Astrocyte of the spinal cord (primary cell): ENCODE data around the gene FOXK1.

ENCODE experiments used
- DNase-seq: peaks from one replicate; pipeline ENCODE4 v3.0.0; 2011; ENCODE audit warnings: low read depth, low spot score
- H3K4me3 ChIP-seq: 2 replicates; pipeline ENCODE4 v1.5.1; 2011; ENCODE audit warnings: low read depth, mild to moderate bottlenecking, low read length, moderate library complexity
- in situ Hi-C: cut with HindIII; loops from 2 replicates; pipeline ENCODE4 v1.10.0; 2017; ENCODE audit warnings: low sequenced_read_pairs
- TF ChIP-seq, protein P1 (sequence below): IDR thresholded peaks from 2 replicates; pipeline ENCODE4 v1.5.1; 2012; ENCODE audit warnings: low read depth, mild to moderate bottlenecking, low read length, inconsistent platforms

Gene FOXK1

DNA sequence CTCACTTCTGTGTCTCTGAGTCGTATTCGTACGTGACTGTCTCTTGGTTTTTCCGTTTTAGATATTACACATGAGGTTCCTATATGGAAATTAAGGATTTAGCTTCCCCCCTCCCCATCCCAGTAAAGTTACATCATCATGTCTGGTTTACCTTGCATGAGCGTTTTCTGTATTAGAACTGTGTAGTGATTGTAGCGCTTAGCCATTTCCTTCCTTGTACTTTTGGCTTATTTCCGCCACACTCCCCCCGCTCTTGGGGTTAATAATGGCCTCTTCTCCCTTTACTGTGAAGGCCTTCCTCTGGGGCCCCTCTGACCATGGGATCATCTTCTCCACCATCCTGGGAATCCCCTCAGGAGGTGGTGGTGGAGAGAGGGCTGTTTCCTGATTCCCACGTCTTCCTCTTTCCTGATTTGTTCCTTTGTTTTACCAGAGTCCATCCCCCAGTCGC lies 66.2 kb downstream of the FOXK1 start:
- TF ChIP-seq, protein P1, sequence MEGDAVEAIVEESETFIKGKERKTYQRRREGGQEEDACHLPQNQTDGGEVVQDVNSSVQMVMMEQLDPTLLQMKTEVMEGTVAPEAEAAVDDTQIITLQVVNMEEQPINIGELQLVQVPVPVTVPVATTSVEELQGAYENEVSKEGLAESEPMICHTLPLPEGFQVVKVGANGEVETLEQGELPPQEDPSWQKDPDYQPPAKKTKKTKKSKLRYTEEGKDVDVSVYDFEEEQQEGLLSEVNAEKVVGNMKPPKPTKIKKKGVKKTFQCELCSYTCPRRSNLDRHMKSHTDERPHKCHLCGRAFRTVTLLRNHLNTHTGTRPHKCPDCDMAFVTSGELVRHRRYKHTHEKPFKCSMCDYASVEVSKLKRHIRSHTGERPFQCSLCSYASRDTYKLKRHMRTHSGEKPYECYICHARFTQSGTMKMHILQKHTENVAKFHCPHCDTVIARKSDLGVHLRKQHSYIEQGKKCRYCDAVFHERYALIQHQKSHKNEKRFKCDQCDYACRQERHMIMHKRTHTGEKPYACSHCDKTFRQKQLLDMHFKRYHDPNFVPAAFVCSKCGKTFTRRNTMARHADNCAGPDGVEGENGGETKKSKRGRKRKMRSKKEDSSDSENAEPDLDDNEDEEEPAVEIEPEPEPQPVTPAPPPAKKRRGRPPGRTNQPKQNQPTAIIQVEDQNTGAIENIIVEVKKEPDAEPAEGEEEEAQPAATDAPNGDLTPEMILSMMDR, result no peak
- in situ Hi-C loops, result no loop called here
- H3K4me3 ChIP-seq, result no peak overlapping the region
- no peak for DNase-seq

GRCh38 chr7:4749363-4749762 lies 67.3 kb downstream of the FOXK1 start:
- H3K4me3 ChIP-seq, result no peak overlapping the region
- DNase-seq, result no peak
- in situ Hi-C loops, result no loop called here
- TF ChIP-seq, protein P1, result no peak

GRCh38 chr7:4749798-4750197 lies 67.7 kb downstream of the FOXK1 start:
- in situ Hi-C loops, result no loop called here
- DNase-seq, result no peak
- TF ChIP-seq, protein P1, result no peak
- H3K4me3 ChIP-seq, result no peak overlapping the region

DNA sequence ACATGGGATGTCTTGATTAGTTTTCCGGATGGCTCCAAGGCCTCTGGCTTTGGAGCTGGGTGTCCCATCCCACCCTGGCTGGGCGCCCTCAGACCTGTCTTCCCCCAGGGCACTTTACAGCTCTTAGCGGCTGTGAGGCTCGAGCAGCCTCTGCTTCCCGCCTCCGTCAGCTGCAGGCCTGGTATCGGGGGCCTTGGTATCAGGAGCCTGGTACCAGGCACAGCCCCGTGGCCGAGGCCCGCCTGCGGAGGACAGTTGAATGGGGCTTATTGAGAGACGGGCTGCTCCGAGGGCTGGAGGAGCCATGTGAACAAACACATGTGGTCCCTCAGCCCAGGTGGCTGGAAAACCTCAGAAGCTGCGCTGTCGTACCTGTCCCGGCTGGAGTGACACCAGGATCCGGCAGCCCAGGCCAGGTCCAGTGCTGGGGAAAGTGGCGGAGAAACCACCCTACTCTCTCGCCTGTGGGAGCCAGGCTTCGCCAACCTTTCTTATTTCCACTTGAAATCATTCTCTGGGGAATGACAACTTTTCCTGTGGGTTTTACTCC lies 69.4 kb downstream of the FOXK1 start:
- in situ Hi-C loops, result no loop called here
- no peak overlapping the region for H3K4me3 ChIP-seq
- TF ChIP-seq, protein P1, result no peak
- DNase-seq, result no peak

- H3K4me3 ChIP-seq, result no peak overlapping the region
- peak; percentile 44 for DNase-seq
- TF ChIP-seq, protein P1, result peak; percentile 94
- in situ Hi-C loops, result no loop called here
These were observed 71.7 kb downstream of the FOXK1 start for GRCh38 chr7:4753598-4754432.

DNA sequence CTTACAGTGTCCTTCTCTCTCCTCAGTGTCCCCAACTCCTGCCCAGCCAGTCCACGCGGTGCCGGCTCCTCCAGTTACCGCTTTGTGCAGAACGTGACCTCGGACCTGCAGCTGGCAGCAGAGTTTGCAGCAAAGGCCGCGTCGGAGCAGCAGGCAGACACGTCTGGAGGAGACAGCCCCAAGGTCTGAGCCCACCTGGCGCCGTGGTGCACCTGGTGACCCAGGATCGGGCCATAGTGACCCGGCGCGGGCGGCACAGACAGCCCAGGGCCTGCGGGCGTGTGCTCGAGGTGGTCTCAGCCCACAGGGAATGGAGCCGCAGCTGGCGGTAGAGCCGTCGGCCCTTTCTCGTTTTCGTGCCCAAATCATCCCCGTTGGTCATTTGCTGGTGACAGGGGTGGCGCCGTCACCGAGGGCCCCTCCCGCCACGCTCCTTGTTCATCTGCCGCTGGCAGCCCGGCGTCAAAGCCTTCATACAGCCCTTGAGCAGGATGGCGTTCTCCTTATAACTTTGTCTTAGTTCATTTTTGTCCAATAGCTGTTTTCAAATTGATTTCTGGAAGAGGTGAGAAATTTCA lies 72.4 kb downstream of the FOXK1 start:
- no peak for DNase-seq
- TF ChIP-seq, protein P1, result no peak
- no peak overlapping the region for H3K4me3 ChIP-seq
- in situ Hi-C loops, result no loop called here
